CD1c-positive myeloid dendritic cell (primary cell): ENCODE measurements around the gene LYSMD3.
"Not testable (repeated sequence)": the region's sequence is repeated elsewhere in the genome, so short reads cannot be mapped to it uniquely, and the experiment has no call there.

Experiments
- DNase-seq: peaks from one replicate; pipeline ENCODE4 v3.0.0-alpha.2; 2016; ENCODE audit errors: extremely low spot score

The LYSMD3 gene

DNA sequence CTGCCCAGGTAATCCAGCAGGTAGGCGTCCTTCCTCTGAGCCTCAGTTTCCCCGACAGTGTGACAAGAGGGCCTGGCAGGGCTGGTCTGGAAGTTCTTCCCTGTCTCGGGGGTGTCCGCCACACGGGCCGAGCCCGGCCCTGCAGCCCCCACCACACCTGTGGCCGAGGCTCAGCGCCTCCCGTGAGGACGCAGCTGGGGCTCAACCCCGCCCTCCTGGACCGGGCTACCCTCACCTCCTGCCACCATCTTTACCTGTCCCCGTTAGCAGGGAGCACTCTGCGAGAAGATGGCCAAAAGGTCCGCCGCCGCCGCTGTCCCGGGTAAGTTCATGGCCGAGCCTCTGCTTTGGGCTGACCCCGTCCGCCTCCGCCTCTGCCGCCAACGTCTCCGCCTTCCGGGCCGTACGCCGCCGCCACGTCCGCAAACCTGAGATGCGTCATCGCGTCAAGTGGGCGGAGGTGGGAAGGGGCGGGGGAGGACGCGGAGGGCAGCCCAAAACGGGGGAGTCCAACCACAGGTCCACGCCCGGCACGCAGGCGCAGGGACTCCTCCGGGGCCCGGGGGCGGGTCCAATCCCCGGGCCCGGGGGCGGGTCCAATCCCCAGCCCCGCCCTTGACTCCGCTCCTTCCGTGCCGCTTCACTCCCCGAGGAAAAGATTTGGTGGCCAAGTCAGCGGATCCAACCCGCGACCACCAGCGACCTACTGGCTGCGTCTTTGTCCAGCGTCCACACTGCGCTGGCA is at the start of gene LYSMD3:
LYSMD3 (minus strand) TSS at position 391 of the 745 bp plus-strand sequence. CDS start 4,295 bp downstream, outside the sequence.
- DNase-seq = peak; percentile 96

DNA sequence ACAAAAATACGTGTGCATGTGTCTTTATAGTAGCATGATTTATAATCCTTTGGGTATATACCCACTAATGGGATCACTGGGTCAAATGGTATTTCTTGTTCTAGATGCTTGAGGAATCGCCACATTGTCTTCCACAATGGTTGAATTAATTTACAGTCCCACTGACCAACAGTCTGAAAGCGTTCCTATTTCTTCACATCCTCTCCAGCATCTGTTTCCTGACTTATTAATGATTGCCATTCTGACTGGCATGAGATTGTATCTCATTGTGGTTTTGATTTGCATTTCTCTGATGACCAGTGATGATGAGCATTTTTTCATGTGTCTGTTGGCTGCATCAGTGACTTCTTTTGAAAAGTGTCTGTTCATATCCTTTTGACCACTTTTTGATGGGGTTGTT is 47.2 kb upstream of the LYSMD3 start:
- not testable (repeated sequence) for DNase-seq

DNA sequence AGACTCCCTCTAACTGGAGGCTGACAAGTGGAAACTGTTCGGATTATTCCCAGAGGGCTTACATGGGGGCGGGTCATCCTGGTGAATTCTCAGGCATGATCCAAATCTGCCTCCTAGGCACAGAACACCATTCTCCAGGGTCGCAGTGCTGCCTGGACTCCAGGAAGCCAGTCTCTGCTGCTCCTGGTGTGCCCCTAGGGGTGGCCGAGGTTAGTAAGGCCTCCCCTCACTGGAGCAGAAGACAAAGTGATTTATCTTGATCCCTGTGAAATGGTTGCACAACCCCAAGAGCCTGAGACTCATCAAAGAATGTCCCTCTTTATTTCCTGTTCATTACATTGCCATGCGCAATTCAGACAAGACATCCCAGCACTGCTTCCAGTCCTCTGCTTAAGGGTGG is 46.3 kb upstream of the LYSMD3 start:
- no peak for DNase-seq

DNA sequence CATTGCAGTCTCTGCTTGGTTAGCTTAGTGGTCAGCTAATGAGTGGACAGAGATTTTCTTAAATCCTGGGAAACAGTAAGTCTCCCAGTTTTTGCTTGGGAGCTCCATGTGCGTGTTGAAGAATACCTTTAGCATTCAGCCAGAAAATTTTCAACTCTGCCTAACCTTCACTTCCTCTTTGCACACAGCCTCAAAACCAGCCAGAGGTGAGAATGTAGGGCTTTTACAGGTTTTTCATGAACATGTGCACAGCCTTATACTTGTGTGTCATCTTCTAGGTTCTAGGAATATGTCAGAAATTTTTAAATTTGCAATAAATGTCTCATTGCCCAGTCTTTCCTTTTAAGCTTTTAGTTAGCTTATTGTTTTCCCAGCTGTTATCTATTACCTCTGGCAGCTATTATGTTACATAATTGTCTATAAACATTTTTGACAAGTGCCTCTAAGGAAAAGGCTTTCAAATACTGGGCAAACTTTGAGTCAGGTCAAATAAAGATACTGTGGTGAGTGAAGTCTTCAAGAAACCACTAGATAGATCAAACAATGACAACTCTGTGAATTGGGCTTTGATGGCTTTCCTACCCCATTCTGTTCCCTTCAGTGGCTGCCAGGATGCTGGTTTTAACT is 41.9 kb upstream of the LYSMD3 start:
- no peak for DNase-seq

DNA sequence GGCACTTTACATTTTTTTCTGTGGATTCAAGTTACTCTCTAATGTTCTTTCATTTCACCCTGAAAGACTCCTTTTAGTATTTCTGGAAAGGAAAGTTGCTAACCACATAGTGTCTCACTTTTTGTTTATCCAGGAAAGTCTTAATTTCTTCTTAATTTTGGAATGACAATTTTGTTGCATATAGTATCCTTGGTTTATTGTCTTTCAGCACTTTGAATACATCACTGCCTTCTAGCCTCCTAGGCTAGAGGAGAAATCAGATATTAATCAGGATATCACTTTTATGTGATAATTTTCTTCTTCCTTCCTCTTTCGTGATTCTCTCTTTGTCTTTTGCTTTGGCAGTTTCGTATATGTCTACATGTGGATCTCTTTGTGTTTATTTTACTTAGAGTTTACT is 40.6 kb upstream of the LYSMD3 start:
- no peak for DNase-seq

DNA sequence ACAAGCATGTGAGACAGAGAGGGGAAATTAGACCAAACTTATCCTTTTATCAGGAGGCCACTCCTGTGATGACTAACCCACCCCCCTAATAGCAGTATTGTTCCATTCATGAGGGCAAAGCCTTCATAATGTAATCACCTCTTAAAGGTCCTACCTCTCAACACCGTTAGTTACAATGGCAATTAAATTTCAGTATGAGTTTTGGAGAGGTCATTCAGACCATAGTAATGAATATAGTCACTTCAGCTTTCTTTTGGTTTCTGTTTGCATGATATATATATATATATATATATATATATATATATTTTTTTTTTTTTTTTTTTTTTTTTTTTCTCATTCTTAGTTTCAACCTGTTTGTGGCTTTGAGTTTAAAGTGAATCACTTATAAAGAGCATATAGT is 39.7 kb upstream of the LYSMD3 start:
- no peak for DNase-seq

DNA sequence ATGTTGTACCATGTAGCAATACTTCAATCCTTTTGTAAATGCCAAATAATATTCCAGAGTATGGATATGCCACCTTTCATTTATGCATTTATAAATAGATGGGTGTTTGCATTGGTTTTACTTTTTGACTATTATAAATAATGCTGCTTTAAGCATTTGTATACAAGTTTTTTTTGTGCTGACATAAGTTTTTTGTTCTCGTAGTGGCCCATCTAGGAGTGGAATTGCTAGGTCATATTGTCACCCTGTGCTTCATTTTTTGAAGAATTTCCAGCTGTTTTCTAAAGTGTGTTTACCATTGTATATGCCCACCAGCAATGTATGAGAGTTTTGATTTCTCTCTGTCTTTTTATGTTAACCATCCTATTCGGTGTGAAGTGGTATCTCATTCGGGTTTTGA is 36.1 kb upstream of the LYSMD3 start:
- no peak for DNase-seq

DNA sequence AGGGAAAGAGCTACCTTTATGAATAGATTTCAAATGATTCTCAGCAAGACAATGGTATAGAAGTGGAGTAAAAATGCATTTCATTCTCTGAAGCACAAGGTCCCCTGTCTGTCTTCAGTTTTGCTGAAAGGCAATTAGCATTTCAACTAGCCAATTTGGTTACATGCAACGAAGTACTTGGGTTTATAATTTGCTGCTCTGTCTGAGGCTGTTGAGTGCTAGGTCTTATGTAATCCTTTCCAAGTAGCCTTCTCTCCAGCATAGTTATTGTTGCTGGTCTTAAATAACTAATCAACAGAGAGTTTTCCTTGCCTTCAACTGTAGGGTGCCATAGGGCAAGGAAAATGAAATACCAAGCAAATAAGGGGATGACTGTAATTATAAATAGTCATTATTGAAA is 33.7 kb upstream of the LYSMD3 start:
- DNase-seq = no peak

DNA sequence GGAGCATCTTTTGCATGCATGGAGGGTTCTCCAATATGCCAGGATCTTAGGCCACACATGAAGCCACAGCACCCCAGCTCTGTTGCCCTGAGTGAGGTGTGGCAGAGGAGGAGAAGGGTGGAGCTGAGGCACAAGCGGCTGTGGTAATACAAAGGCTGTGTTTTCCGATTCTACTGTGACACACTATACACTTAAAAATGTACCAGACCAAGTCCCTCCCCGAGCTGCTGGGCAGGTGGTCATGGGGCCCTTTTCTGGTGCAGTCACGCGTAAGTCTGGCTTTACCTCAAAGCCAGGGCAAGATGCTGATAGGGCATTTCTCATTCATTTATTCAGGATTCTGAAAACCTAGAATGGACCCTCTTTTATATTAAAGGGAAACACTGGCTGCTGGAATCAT is 33.0 kb upstream of the LYSMD3 start:
- no peak for DNase-seq

DNA sequence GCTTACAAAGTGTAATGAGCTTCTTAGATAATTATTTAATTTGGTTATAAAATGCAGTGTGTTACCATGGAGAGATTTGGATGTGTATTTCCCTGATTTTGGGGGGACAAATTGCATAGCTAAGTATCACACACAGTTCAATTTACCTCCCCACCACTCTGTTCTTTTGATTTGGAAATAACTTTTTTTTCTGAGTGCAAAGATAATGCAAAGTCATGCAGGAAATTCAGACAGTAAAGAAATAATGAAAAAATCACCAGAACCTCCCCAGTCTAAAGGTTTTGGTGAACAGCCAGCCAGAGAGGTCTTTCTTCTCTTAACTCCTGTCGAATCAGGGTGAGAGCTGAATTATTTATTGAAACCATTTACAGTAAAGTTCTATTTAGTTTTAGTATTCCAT is 32.4 kb upstream of the LYSMD3 start:
- DNase-seq = no peak

DNA sequence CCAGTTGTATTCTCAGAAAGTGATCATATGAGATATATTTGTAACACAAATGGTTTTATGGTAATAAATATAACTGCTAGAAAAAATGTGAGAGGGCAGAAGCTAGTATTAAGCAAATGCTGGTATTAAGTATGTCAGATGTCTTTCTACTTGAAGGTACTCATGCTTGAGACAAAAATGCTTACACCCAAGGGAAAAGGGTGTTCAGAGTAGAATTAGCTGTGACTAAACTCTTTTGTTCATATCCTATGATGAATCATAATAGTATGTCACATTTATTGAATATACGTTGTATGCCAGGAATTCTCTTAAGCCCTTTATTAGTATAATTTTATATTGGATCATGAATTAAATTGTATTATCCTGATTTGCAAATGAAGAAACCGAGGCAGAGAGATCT is 31.4 kb upstream of the LYSMD3 start:
- no peak for DNase-seq

DNA sequence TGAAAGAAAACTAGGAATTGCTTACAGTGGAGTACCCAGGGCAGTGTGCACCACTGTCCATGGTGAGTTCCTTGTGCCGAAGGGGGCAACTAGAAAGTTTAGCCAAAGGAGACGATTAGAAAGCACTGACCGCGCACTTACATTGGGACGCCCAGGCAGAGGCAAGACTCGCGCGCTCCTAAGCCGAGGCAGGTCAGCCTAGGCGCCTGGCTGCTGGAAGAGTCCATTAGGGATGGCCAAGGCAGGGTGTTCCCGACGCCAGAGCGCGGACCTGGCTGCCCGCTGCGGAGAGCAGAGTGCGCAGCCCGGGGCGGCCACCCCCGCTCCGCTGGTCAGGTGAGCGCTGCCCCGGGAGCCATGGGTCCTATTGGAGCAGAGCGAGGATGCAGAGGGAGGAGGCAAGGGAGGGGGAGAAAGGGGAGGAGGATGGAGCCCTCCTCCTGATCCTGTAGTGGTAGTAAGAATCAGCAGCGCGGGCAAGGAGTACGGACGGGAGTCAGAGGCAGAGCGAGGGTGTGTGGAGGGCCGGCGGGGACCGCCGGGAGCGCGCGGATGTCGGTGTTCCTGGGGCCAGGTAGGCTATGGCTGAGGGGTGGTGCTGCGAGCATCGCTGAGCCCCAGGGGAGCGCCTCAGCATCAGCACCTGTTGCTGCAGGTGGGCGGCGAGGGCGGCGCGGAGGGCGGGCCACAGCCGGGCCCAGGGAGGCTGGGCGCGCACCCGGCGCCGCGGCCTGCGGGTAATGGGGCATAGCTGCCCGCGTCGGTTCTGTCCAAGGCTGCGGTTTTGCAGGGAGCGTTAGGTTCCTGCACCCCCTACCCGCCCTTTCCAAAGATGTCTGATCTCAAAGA is 29.2 kb upstream of the LYSMD3 start, which contains the start of gene ADGRV1:
ADGRV1 (plus strand) TSS at position 454 of the 849 bp plus-strand sequence; CDS start at position 553, 99 bp downstream.
- DNase-seq = no peak

DNA sequence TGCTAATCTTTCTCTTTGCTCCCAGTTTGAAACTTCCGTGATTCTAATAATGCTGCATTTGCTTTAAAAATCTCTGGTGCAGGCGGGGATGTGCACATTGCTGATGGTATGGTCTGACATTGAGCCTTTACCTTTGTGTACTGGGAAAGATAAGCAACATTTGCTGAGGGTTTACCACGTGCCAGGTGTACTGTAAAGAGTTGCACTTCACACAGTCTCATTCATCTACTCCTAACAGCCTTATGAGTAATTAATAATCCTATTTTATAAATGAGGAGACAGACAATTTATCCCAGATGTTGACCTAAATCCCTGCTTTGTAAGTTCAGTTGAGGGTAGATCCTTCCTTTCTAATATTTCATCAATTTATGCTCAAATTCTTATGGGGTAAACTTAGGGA is 28.5 kb upstream of the LYSMD3 start:
- DNase-seq = no peak

DNA sequence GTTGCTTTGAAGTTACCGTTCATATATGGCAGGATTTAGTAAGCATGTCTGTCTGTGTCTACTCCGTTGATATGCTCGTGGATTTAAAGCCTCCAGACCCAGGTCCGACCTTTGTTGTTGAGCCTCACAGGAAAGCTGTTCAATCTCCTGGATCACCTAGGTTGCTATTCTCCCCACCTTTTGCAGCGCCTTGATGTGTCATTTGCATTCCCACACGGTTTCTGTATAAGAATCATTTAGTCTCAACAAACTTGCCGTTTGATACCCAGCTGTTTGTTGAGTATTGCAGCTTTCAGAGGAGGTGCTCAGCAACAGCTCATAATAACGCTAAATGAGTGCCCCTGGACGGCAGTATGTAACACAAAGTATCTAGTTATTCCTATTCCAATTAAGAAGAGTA is 28.0 kb upstream of the LYSMD3 start:
- DNase-seq = no peak

DNA sequence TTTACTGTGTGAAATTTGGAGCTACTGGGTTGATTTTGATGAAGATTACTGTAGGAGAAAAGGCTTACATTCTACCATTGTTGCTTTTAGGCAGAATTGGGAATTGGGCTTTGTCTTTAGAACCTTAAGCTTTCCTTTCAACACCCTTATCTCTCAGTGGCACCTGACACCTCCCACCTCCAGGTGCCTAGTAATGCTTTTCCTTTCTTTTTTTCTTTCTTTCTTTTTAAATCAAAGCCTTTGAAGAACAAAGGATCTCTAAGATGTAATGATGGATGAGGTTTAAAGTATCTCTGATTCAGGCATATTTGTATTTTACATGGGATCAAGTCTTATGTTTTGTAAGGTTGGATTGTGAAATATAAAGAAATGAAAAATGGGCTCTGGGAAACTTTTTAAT is 26.3 kb upstream of the LYSMD3 start:
- DNase-seq = no peak

DNA sequence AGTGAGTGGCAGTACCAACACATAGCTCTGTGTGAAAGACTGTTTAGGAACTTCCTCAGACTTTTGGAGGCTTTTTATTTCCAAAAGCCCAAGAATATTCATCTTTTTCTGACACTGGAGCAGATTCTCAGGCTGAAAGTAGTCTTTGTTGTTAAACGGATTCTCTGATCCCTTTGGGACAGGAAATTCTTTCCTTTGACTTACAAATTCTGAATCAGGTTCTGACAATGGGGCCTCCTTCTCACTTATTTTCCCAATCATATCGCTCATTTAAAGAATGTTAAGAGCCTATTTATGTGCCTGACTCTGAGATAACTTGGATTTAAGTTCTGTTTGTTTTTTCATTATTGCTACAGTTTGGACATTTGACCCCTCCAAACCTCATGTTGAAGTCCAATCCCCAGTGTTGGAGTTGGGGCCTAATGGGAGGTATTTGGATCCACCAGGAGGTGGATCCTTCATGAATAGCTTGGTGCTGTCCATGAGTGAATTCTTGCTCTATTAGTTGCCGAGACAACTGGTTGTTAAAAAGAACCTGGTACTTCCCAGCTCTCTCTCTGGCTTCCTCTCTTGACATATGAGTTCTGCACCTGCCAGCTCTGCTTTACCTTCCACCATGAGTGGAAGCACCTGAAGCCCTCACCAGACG is 25.1 kb upstream of the LYSMD3 start:
- DNase-seq = no peak

DNA sequence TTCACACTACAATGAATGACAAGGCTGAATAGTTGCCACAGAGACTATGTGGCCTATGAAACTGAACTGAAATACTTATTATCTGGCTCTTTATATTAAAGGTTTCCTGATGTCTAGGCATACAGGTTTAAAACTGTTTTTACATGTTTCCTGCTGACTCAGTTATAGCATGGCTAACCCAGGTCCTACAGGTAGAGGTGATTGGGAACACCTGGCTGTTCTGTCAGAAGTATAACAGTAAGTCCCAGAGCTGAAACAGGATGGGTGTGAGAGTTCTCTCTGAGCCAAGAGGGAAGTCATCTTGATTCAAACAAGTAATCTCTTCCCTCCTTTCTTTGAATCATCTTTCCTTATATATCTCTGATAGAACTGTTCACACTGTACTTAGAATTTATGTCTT is 24.3 kb upstream of the LYSMD3 start:
- DNase-seq = no peak

DNA sequence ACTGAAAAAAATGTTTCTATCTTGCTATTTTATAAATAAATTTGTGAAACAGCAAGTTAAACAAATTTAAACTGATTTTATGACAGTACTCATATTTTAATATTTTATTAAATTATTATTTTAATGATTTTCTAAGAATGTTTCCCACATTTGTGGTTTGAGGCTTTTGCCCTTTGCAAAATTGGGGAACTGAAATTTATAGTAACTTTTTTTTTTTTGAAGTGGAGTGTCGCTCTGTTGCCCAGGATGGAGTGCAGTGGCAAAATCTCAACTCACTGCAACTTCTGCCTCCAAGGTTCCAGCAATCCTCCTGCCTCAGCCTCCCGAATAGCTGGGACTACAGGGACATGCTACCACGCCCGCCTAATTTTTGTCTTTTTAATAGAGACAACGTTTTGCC is 22.0 kb upstream of the LYSMD3 start:
- peak; percentile 27 for DNase-seq

DNA sequence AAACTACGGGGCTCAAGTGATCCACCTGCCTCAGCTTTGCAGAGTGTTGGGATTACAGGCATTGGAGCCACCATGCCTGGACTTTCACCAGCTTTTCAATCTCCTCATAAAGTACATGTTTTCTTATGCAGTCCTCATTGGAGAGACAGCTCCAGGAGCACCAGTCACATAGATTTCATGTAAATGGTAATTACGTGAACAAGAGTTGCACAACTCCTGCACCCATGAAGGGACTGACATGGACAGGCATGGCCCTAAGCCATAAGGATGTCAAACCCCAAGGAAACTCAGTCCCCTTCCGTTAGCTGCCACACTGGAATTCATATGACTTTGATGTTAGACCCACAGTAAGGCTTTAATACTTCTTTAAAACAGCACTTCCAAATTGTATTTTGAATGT is 21.6 kb upstream of the LYSMD3 start:
- no peak for DNase-seq

DNA sequence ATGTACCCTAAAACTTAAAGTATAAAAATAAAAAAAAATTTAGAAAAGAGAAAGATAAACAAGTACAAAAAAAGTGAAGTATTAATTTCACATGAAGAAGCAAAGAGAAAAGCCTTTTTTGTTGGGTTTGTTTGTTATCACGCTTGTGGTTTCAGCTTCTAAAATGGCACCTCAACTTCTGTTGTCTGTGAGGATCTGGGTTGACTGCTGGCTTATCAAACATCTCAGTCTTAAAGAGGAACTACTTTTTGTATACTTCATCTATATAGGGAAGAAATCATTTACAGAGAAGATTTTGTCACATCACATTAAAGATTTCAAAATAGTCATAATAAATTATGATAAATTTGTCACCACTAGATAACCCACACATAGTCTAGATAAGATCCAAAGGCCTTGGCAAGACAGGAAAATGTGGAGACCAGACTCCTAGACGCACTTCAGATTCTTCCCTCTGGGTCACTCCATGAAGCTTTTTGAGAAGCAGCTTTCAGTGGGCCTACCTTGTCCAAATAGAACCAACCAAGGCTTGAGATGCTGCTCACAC is 20.4 kb upstream of the LYSMD3 start:
- DNase-seq = peak; percentile 25

DNA sequence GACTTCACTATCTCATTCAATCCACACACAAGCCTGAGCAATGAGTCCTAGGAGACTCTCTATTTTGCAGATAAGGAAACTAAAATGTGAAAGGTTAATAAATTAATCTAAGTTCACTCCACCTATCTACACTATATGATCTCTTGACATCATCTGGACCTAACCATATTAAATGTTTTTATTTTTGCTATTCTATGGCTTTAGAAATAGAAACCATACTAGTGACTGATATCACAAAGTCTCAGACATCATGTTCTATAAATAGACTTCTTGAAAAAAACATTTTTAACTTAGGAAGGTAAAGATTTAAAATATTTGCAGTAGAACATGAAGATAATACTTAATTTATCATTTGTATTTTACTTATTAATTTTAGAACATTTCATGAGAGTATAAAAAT is 19.8 kb upstream of the LYSMD3 start:
- no peak for DNase-seq

DNA sequence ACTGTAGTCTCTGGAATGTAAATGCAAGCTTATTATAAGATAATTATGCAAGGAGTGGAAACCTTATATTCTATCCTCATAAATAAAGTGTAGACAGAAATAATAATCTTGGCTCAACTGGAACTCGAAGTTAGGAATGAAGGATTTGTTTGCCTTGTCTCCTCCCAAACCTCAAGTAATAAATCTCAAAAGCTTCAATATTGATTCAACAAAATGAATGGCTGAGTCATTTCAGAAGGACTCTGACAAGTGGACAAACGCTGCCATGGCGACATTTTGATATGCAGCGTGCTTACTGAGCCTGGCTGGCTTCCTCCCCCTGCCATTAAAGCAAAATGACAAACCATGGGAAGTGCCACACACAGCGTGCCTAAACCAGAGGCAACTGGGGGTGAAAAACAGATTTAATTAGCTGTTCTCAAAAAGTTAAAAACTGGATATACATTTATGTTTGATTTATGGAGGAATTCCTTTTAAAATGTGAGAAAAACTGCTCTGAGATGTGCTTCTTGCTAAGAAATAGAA is 18.7 kb upstream of the LYSMD3 start:
- no peak for DNase-seq
